Neutrophil (primary cell): ENCODE results near the gene CRACDL.

Experiments used
- H3K27ac ChIP-seq: fragments of 200-600 bp; sonication (generic); 2 replicates; pipeline ENCODE4 v1.5.1; 2016; ENCODE audit warnings: mild to moderate bottlenecking, moderate library complexity
- H3K27me3 ChIP-seq: fragments of 200-600 bp; sonication (generic); 2 replicates; pipeline ENCODE4 v1.6.0; 2016; ENCODE audit warnings: mild to moderate bottlenecking
- H3K36me3 ChIP-seq: fragments of 200-600 bp; sonication (generic); 2 replicates; pipeline ENCODE4 v1.5.1; 2017
- H3K4me1 ChIP-seq, 2 experiments: fragments of 200-600 bp in 1 of 2; sonication (generic) in 1 of 2; 1 replicate in 1 of 2; 2 replicates in 1 of 2; pipeline versions ENCODE4 v1.5.1 to v1.6.1; 2013 to 2016; ENCODE audit warnings: low read depth in 1 of 2, low read length in 1 of 2, mild to moderate bottlenecking in 1 of 2, moderate library complexity in 1 of 2; ENCODE audit not compliant: control insufficient read depth in 1 of 2, insufficient read depth in 1 of 2
- H3K4me3 ChIP-seq, 2 experiments: fragments of 200-600 bp in 1 of 2; sonication (generic) in 1 of 2; 1 replicate in 1 of 2; 2 replicates in 1 of 2; pipeline ENCODE4 v1.5.1; 2013 to 2016; ENCODE audit warnings: low read depth in 1 of 2, low read length in 1 of 2, mild to moderate bottlenecking in 1 of 2, moderate library complexity in 1 of 2
- H3K9me3 ChIP-seq: fragments of 200-600 bp; sonication (generic); 2 replicates; pipeline ENCODE4 v1.5.1; 2016
- TF ChIP-seq, protein P1 (sequence below): fragments of 200-600 bp; sonication (generic); IDR thresholded peaks from 2 replicates; pipeline ENCODE4 v1.5.1; 2016; ENCODE audit warnings: antibody characterized with exemption

Gene CRACDL

DNA sequence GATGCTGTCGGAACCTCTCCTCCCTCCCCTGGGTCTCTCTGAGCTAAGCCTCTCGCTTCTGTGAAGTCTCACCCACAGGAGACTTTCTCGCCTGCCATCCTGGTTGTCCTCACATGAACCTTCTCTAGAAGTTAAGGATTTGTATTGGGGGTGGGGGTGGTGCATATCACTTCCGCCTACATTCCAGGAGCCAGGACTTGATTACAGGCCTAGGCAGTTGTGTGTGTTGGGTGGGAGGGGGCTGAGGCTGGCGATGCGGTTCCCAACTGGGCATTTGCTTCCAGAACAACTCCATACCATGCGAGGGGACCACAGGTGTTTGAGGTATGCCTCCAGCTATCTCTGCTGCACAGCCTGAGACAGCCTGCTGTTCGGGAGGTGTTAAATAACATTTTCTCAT, 148.3 kb downstream of the CRACDL start:
- no peaks in the 10 kb centered on the region for H3K36me3 ChIP-seq
- H3K27me3 ChIP-seq, result no peaks in the 10 kb centered on the region
- H3K9me3 ChIP-seq, result no peaks in the 10 kb centered on the region
- H3K4me1 ChIP-seq, result peaks cover 2 to 6% of the 10 kb centered on the region in 2 experiments
- no peak overlapping the region for H3K27ac ChIP-seq
- TF ChIP-seq, protein P1, sequence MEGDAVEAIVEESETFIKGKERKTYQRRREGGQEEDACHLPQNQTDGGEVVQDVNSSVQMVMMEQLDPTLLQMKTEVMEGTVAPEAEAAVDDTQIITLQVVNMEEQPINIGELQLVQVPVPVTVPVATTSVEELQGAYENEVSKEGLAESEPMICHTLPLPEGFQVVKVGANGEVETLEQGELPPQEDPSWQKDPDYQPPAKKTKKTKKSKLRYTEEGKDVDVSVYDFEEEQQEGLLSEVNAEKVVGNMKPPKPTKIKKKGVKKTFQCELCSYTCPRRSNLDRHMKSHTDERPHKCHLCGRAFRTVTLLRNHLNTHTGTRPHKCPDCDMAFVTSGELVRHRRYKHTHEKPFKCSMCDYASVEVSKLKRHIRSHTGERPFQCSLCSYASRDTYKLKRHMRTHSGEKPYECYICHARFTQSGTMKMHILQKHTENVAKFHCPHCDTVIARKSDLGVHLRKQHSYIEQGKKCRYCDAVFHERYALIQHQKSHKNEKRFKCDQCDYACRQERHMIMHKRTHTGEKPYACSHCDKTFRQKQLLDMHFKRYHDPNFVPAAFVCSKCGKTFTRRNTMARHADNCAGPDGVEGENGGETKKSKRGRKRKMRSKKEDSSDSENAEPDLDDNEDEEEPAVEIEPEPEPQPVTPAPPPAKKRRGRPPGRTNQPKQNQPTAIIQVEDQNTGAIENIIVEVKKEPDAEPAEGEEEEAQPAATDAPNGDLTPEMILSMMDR, result no peak
- no peak overlapping the region for H3K4me3 ChIP-seq

- no peak overlapping the region for H3K27ac ChIP-seq
- peaks cover 2 to 6% of the 10 kb centered on the region in 2 experiments for H3K4me1 ChIP-seq
- H3K36me3 ChIP-seq, result no peaks in the 10 kb centered on the region
- TF ChIP-seq, protein P1, result no peak
- no peak overlapping the region for H3K4me3 ChIP-seq
- H3K9me3 ChIP-seq, result no peaks in the 10 kb centered on the region
- H3K27me3 ChIP-seq, result no peaks in the 10 kb centered on the region
Measured at GRCh38 chr2:98786179-98786578, 149.8 kb downstream of the CRACDL start.

DNA sequence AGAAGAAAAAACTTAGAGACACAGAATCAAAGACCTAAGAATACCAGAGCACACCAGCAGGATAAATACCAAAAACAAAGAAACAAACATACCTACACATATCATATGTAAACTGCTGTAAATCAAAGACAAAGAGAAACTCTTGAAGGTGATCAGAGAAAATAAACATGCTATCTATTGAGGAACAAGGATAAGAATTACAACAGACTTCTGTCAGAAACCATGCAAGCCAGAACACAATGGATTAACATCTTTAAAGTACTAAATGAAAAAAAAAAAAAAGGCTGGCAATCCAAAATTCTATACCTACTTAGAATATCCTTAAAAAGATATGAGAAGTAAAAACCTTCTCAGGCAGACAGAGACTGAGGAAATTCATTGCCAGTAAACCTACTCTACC, 153.5 kb downstream of the CRACDL start:
- Histone ChIP-seq H3K36me3 (no peaks in the 10 kb centered on the region), H3K9me3 (no peaks in the 10 kb centered on the region), H3K4me1 (peaks cover 2 to 6% of the 10 kb centered on the region in 2 experiments), H3K4me3 (no peak overlapping the region), H3K27ac (no peak overlapping the region), H3K27me3 (no peaks in the 10 kb centered on the region)
- TF ChIP-seq, protein P1, result no peak

DNA sequence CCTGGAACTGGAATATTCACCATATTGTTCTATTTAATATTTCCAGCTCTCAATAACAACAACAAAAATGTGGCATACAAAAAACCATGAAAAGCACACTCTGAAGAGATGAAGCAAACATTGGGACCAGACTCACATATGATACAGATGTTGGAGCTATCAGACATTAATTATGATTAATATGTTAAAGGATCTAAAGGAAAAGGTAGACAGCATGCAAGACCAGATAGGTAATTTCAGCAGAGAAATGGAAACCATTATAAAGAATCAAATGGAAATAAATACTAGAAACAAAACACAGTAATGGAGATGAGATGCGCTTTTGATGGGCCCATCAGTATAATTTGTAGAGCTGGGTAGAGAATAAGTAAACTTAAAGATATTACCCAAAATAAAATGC, 154.2 kb downstream of the CRACDL start:
- Histone ChIP-seq H3K36me3 (no peaks in the 10 kb centered on the region), H3K4me1 (peaks cover 2 to 6% of the 10 kb centered on the region in 2 experiments), H3K4me3 (no peak overlapping the region), H3K9me3 (no peaks in the 10 kb centered on the region), H3K27me3 (no peaks in the 10 kb centered on the region), H3K27ac (no peak overlapping the region)
- TF ChIP-seq, protein P1, result no peak

DNA sequence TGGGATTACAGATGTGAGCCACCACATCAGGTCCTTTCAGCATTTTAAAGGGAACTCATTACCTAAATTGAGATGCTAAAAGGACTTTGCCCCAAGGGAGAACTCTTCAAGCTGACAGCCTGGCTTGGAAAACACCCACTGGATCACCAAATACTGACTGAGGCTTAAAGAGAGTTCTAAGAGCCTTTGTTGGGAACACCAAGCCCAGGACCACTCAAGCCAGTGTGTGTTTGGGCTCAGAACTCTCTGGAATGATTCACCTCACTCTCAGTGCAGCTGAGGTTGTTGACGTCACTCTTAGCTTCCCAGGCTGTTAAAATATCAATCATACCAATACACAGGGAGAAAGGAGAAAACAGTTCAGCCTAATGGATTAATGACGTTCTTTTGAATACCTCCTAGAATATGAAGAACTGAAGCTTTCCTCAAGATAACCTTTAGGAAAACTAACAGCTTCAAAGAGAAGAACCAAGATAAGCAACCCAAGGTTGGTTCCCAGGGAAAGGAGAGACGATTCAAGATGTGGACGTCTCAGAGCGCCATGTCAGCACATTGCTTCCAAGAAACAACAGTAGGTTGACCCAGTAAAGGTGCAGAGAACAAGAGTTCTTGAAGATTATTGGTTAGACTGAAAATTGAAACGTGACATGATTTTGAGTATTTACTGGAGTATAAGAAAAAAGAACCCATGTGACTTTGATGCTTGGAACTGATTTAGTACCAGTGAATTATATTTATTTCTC, 157.1 kb downstream of the CRACDL start:
- Histone ChIP-seq H3K27me3 (no peaks in the 10 kb centered on the region), H3K36me3 (no peaks in the 10 kb centered on the region), H3K4me3 (no peak overlapping the region), H3K27ac (no peak overlapping the region), H3K9me3 (no peaks in the 10 kb centered on the region), H3K4me1 (no peaks in the 10 kb centered on the region)
- TF ChIP-seq, protein P1, result no peak
